OCI-LY3 (cell line): ENCODE results near the gene PRKAR2A.

Experiments
- CTCF ChIP-seq: fragments of 200-600, 300-600 bp; sonication (generic); IDR thresholded peaks from 2 replicates; pipeline ENCODE4 v1.5.1; 2014; ENCODE audit warnings: antibody characterized with exemption, low read length, low read depth
- EZH2phosphoT487 ChIP-seq: fragments of 200-600 bp; shearing (Covaris generic); IDR thresholded peaks from 2 replicates; pipeline ENCODE4 v1.6.1; 2018; ENCODE audit warnings: antibody characterized with exemption, mixed run types, low read depth

GRCh38 chr3:48709051-48709461, 138.6 kb downstream of the PRKAR2A start:
- TF ChIP-seq EZH2phosphoT487 (no peak), CTCF (no peak)
